Fibroblast of lung (primary cell): ENCODE results near the gene LENG8. TPM values are rescaled to one million over a fixed set of nuclear protein-coding genes. Genes with fewer than 3 reads are reported as not detected.

Source experiments
- DNase-seq, 2 donors: peaks; one replicate each; pipeline versions ENCODE4 v3.0.0 to v3.0.0-alpha.2; 2010; ENCODE audit warnings: low read depth in 2 of 2
- H2AFZ ChIP-seq: 2 replicates; pipeline ENCODE4 v1.5.1; 2012; ENCODE audit warnings: low read length, control low read depth, inconsistent platforms
- H3K27ac ChIP-seq: 2 replicates; pipeline ENCODE4 v1.5.1; 2011; ENCODE audit warnings: low read length, control low read depth; ENCODE audit not compliant: insufficient read depth
- H3K27me3 ChIP-seq: 2 replicates; pipeline ENCODE4 v1.5.1; 2011; ENCODE audit warnings: mild to moderate bottlenecking, low read length; ENCODE audit not compliant: control insufficient read depth, insufficient read depth
- H3K36me3 ChIP-seq: 2 replicates; pipeline ENCODE4 v1.5.1; 2011; ENCODE audit warnings: low read length; ENCODE audit not compliant: control insufficient read depth, insufficient read depth
- H3K4me1 ChIP-seq: 2 replicates; pipeline ENCODE4 v1.5.1; 2011; ENCODE audit warnings: low read length; ENCODE audit not compliant: control insufficient read depth, insufficient read depth; ENCODE audit errors: extremely low read depth
- H3K4me2 ChIP-seq: 2 replicates; pipeline ENCODE4 v1.5.1; 2011; ENCODE audit warnings: low read length, control low read depth; ENCODE audit not compliant: insufficient read depth; ENCODE audit errors: extremely low read depth
- H3K4me3 ChIP-seq, 4 experiments: fragments of 200-600 bp in 1 of 4; sonication (generic) in 1 of 4; replicated peaks in 1 of 4; 2 replicates each; pipeline ENCODE4 v1.5.1; 2011 to 2016; ENCODE audit warnings: low read length in 4 of 4, low read depth in 3 of 4, mild to moderate bottlenecking in 3 of 4, control low read depth in 2 of 4, inconsistent platforms in 1 of 4, mixed read lengths in 1 of 4; ENCODE audit not compliant: insufficient read depth in 1 of 4; ENCODE audit errors: control extremely low read depth in 1 of 4
- H3K79me2 ChIP-seq: 2 replicates; pipeline ENCODE4 v1.5.1; 2012; ENCODE audit warnings: mild to moderate bottlenecking, low read length, inconsistent platforms; ENCODE audit not compliant: control insufficient read depth, insufficient read depth
- H3K9ac ChIP-seq: 2 replicates; pipeline ENCODE4 v1.5.1; 2011; ENCODE audit warnings: mild to moderate bottlenecking, low read length, control low read depth; ENCODE audit not compliant: insufficient read depth
- H3K9me3 ChIP-seq: 2 replicates; pipeline ENCODE4 v1.5.1; 2012; ENCODE audit warnings: low read depth, low read length; ENCODE audit not compliant: control insufficient read depth, insufficient read depth
- H4K20me1 ChIP-seq: 2 replicates; pipeline ENCODE4 v1.5.1; 2011; ENCODE audit warnings: low read length; ENCODE audit not compliant: control insufficient read depth, insufficient read depth; ENCODE audit errors: extremely low read depth
- CTCF ChIP-seq, 2 donors: IDR thresholded peaks in 1 of 2; conservative IDR thresholded peaks in 1 of 2; 1 replicate in 1 of 2; 2 replicates in 1 of 2; pipeline ENCODE4 v1.5.1; 2011 to 2012; ENCODE audit warnings: low read length in 2 of 2, control low read depth in 1 of 2, inconsistent platforms in 1 of 2, low read depth in 1 of 2, mild to moderate bottlenecking in 1 of 2
- EZH2 ChIP-seq: IDR thresholded peaks from 2 replicates; pipeline ENCODE4 v1.5.1; 2012; ENCODE audit warnings: low read length, control low read depth, mild to moderate bottlenecking; ENCODE audit errors: missing control alignments
- polyA plus RNA-seq, 2 donors: library from polyadenylated mRNA; depleted of rRNA in 1 of 2; stranded (reverse) in 1 of 2; unstranded in 1 of 2; fragments of >200 nt; gene quantifications; 2 replicates each; pipeline ENCODE4 v1.2.1, GENCODE V29; 2011 to 2012; ENCODE audit warnings: missing spikeins in 1 of 2
- total RNA-seq: library from RNA; depleted of rRNA; stranded (reverse); fragments of >200 nt; gene quantifications from 2 replicates; pipeline ENCODE4 v1.2.1, GENCODE V29; 2014

Gene LENG8
- total and polyA plus RNA-seq, 2 donors (not counting 1 experiment from before 2014, with no cell fraction given): 12.7 to 32.4 TPM

GRCh38 chr19:54411033-54411432, 38.0 kb upstream of the LENG8 start:
- Histone ChIP-seq H3K27ac (no peak overlapping the region), H3K4me1 (no peaks in the 10 kb centered on the region), H2AFZ (no peak overlapping the region), H3K36me3 (no peaks in the 10 kb centered on the region), H3K9me3 (no peaks in the 10 kb centered on the region), H3K4me2 (no peak overlapping the region), H3K9ac (no peak overlapping the region), H4K20me1 (no peaks in the 10 kb centered on the region), H3K79me2 (no peaks in the 10 kb centered on the region), H3K27me3 (no peaks in the 10 kb centered on the region), H3K4me3 (no peak overlapping the region)
- no peak for TF ChIP-seq CTCF (conservative IDR thresholded peaks at IDR 0.05 in 1 of 2, IDR thresholded peaks at IDR 0.05 in 1 of 2; ENCODE audit: low read depth in 1 of 2, low read length in 2 of 2)
- TF ChIP-seq EZH2: no peak
- no peak for DNase-seq

- H3K4me2 ChIP-seq: no peak overlapping the region
- no peak overlapping the region for H3K9ac ChIP-seq
- no peak overlapping the region for H3K27ac ChIP-seq
- H3K36me3 ChIP-seq: no peaks in the 10 kb centered on the region
- TF ChIP-seq EZH2: no peak
- no peak for TF ChIP-seq CTCF (conservative IDR thresholded peaks at IDR 0.05 in 1 of 2, IDR thresholded peaks at IDR 0.05 in 1 of 2; ENCODE audit: low read depth in 1 of 2, low read length in 2 of 2)
- H3K27me3 ChIP-seq: peaks cover 2% of the 10 kb centered on the region
- no peak overlapping the region for H3K4me3 ChIP-seq
- no peak for DNase-seq
- no peak overlapping the region for H2AFZ ChIP-seq
- no peaks in the 10 kb centered on the region for H4K20me1 ChIP-seq
- no peaks in the 10 kb centered on the region for H3K79me2 ChIP-seq
- no peaks in the 10 kb centered on the region for H3K9me3 ChIP-seq
- no peaks in the 10 kb centered on the region for H3K4me1 ChIP-seq
Observed at GRCh38 chr19:54412877-54413276, 36.1 kb upstream of the LENG8 start.

GRCh38 chr19:54414156-54414555, 34.8 kb upstream of the LENG8 start:
- Histone ChIP-seq H3K4me1 (no peaks in the 10 kb centered on the region), H2AFZ (no peak overlapping the region), H3K36me3 (no peaks in the 10 kb centered on the region), H3K9me3 (no peaks in the 10 kb centered on the region), H3K79me2 (no peaks in the 10 kb centered on the region), H3K9ac (no peak overlapping the region), H3K4me3 (no peak overlapping the region), H3K4me2 (no peak overlapping the region), H3K27ac (no peak overlapping the region), H3K27me3 (peaks cover 2% of the 10 kb centered on the region), H4K20me1 (no peaks in the 10 kb centered on the region)
- DNase-seq: no peak
- TF ChIP-seq CTCF (conservative IDR thresholded peaks at IDR 0.05 in 1 of 2, IDR thresholded peaks at IDR 0.05 in 1 of 2; ENCODE audit: low read depth in 1 of 2, low read length in 2 of 2): no peak
- TF ChIP-seq EZH2: no peak
